Epithelial cell of proximal tubule (primary cell): ENCODE data around the gene CCDC60. TPM values are rescaled to one million over a fixed set of nuclear protein-coding genes. Genes with fewer than 3 reads are reported as not detected.

Source experiments
- DNase-seq: peaks from one replicate; pipeline ENCODE4 v3.0.0-alpha.2; 2011; ENCODE audit warnings: low read depth
- H3K4me3 ChIP-seq: 2 replicates; pipeline ENCODE4 v1.5.1; 2011; ENCODE audit warnings: low read depth, mild to moderate bottlenecking, low read length
- CTCF ChIP-seq: conservative IDR thresholded peaks from 2 replicates; pipeline ENCODE4 v1.5.1; 2012; ENCODE audit warnings: low read depth, mild to moderate bottlenecking, low read length
- total RNA-seq: library from RNA; depleted of rRNA; stranded (reverse); fragments of >200 nt; gene quantifications from 2 replicates; pipeline ENCODE4 v1.2.3, GENCODE V29; 2015

Gene CCDC60
- total RNA-seq, 1 donor from 2014 or later: not detected

- DNase-seq: no peak
- TF ChIP-seq CTCF: no peak
- no peak overlapping the region for H3K4me3 ChIP-seq
Measured at GRCh38 chr12:119363037-119363436, 28.5 kb downstream of the CCDC60 start.

GRCh38 chr12:119363490-119363889 lies 29.0 kb downstream of the CCDC60 start:
- no peak overlapping the region for H3K4me3 ChIP-seq
- DNase-seq: no peak
- TF ChIP-seq CTCF: no peak

- no peak for TF ChIP-seq CTCF
- H3K4me3 ChIP-seq: no peak overlapping the region
- no peak for DNase-seq
Measured at GRCh38 chr12:119365451-119365850, 30.9 kb downstream of the CCDC60 start.

GRCh38 chr12:119366007-119366406 lies 31.5 kb downstream of the CCDC60 start:
- H3K4me3 ChIP-seq: no peak overlapping the region
- no peak for TF ChIP-seq CTCF
- no peak for DNase-seq

GRCh38 chr12:119369161-119369560 lies 34.6 kb downstream of the CCDC60 start:
- no peak for DNase-seq
- no peak for TF ChIP-seq CTCF
- no peak overlapping the region for H3K4me3 ChIP-seq

GRCh38 chr12:119369907-119370546 lies 35.5 kb downstream of the CCDC60 start:
- TF ChIP-seq CTCF: no peak
- no peak overlapping the region for H3K4me3 ChIP-seq
- no peak for DNase-seq

- no peak for TF ChIP-seq CTCF
- no peak for DNase-seq
Measured at GRCh38 chr12:119372540-119372939, 38.0 kb downstream of the CCDC60 start.

More at GRCh38 chr12:119372540-119372939, 38.0 kb downstream of the CCDC60 start:
- no peak overlapping the region for H3K4me3 ChIP-seq
